ENCODE results near the gene PLPPR4.
"Not testable (repeated sequence)": the region's sequence is repeated elsewhere in the genome, so short reads cannot be mapped to it uniquely, and the experiment has no call there.

Gene PLPPR4

GRCh38 chr1:99266726-99267125 lies 2.4 kb downstream of the PLPPR4 start:
- no peak for DNase-seq (ENCODE audit: extremely low read depth in 1 of 2, low read depth in 1 of 2)

DNA sequence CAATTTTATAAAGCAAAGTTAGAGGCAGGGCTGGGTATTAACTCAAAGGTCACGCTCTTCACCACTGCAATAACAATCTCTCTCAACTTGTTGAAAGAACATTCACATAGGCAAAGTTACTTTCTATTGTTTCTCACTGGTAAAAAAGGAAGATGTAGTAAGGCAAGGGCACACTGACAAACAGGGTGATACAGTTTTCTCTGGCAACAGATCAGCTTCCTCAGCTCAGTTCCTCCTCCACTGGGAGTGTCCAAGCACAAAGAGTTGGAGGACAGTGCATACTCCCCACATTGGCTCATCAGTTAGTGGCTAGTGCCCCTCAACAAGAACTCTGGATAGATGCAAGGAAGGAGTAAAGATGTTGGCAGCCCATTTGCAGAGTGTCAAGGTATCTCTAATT lies 3.7 kb downstream of the PLPPR4 start:
- DNase-seq (ENCODE audit: extremely low read depth in 1 of 2, low read depth in 1 of 2), result no peak

- DNase-seq (ENCODE audit: extremely low read depth in 1 of 2, low read depth in 1 of 2), result no peak
These were observed 5.0 kb downstream of the PLPPR4 start for GRCh38 chr1:99269321-99269720.

DNA sequence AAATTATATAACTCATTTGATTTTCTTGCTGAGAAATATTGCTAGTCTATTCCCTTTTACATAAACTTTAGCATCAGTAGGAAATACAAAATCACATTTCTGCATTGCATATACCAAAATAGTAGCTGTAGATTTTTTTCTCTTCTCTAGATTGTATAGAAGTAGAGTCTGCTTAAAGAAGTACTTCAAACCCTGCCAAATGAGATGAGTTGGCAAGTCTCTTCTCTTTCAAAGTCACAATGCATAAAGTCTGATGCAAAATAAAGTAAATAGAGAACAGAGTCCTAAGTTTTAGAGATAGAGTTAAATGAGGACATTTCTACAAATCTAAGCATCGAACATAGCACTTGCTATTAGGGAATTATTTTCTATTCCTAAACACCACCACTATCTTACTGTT lies 6.4 kb downstream of the PLPPR4 start:
- no peak for DNase-seq (ENCODE audit: extremely low read depth in 1 of 2, low read depth in 1 of 2)

DNA sequence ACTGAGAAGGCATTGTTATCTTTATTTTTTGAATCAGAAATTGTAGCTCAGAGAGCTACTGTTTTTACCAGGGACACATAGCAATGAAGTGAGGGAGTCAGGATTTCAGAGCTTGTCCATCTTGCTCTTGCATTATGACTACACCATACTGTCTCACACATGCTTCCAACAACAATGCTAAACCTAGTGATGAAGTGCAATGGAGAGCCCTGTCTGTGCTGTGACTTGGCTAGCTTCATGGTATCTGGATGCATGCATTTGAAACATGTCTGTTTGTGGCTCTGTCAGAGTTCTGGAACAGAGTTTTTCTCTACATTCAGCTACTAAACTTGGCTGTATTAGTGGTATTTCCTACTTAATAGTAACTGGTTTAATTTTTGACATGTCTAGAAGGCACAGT lies 7.0 kb downstream of the PLPPR4 start:
- no peak for DNase-seq (ENCODE audit: extremely low read depth in 1 of 2, low read depth in 1 of 2)

- no peak for DNase-seq (ENCODE audit: extremely low read depth in 1 of 2, low read depth in 1 of 2)
These were observed 12.8 kb downstream of the PLPPR4 start for GRCh38 chr1:99277066-99277465.

DNA sequence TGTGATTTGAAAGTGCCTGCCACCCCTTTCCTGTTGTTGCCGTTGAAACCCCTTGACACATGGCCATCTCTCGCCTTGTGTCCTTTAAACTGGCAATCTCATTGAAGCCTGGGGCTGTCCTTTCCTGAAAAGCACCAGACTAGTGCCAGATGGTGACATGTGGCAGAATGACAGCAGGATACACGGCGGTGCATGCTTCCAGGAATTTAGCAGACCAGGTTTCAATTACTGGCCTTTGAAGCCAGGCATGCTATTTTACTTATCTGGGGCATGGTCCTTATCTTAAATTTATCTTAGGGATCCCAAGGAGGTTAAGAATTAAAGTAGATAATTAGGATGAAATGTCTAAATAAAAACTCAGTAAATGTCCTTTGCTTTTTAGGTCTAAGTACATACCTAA lies 15.2 kb downstream of the PLPPR4 start:
- DNase-seq (ENCODE audit: extremely low read depth in 1 of 2, low read depth in 1 of 2), result no peak

DNA sequence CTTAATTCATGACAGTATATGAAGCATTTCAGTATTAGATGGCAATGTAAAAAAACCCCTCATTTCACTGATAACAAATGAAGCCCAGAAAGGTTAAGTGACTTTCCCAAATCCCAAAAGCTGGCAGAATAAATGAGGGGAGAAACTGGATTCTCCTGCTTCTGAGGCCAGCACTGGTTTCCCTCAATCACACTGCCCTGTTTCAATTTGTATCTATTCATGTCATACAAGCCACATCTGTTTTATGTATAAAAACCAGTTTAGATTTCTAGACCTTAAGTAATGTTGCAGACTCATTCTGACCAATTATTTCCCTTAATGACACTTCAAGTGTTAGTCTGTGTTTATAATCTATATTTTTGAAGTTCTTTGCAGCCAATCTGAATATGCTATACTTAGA lies 16.8 kb downstream of the PLPPR4 start:
- DNase-seq (ENCODE audit: extremely low read depth in 1 of 2, low read depth in 1 of 2), result no peak

- no peak for DNase-seq (ENCODE audit: extremely low read depth in 1 of 2, low read depth in 1 of 2)
These were observed 18.2 kb downstream of the PLPPR4 start for GRCh38 chr1:99282536-99282935.

DNA sequence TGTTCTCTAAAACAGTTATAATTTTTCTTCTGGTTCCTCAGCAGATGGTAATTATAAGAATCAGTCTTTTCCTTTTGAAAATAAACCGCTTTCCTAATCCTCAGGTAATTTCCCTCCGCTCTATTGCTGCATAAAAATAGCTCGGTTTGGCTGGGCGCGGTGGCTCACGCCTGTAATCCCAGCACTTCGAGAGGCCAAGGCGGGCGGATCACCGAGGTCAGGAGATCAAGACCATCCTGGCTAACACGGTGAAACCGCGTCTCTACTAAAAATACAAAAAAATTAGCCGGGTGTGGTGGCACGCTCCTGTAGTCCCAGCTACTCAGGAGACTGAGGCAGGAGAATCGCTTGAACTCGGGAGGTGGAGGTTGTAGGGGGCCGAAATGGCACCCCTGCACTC lies 19.2 kb downstream of the PLPPR4 start:
- DNase-seq (ENCODE audit: extremely low read depth in 1 of 2, low read depth in 1 of 2), result not testable (repeated sequence)

DNA sequence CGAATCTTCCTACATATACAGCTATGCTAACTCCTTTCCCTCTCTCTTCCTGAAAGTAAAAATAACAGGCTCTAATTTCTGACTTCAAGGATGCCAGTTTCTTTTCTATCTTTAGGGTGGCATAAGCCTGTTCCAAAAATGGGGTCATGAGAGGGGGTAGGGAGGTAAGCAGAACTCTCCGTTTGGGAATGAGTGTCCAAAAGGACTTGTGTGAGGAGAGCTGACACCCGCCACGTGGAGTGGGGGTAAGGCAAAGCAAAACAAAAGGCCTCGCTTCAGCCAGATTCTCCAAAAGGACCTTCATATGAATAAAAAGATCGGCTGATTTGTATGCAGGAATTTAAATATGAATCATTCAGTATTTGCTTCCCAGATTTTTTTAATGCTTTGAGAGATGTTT lies 28.6 kb downstream of the PLPPR4 start:
- no peak for DNase-seq (ENCODE audit: extremely low read depth in 1 of 2, low read depth in 1 of 2)

DNA sequence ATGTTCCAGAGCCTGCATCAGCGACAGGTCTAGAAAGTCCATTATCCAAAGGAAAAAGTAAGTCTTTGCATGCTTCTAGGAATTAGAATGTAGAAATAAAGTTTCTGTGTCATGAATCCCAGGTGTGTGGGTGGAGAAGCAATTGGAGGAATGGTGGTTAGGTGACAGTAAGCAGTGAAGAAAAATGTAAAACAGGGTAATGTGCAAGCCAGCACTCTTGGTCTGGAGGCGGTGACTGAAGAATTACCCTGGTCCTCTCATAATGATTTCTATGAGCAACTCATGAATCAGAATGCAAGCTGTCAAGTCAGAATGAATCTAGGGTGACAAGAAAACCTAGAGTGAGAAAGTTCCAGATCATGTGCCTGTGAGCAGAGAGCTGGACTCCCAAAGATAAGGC lies 33.6 kb downstream of the PLPPR4 start:
- no peak for DNase-seq (ENCODE audit: extremely low read depth in 1 of 2, low read depth in 1 of 2)

- DNase-seq (ENCODE audit: extremely low read depth in 1 of 2, low read depth in 1 of 2), result no peak
These were observed 40.5 kb downstream of the PLPPR4 start for GRCh38 chr1:99304725-99305282.

DNA sequence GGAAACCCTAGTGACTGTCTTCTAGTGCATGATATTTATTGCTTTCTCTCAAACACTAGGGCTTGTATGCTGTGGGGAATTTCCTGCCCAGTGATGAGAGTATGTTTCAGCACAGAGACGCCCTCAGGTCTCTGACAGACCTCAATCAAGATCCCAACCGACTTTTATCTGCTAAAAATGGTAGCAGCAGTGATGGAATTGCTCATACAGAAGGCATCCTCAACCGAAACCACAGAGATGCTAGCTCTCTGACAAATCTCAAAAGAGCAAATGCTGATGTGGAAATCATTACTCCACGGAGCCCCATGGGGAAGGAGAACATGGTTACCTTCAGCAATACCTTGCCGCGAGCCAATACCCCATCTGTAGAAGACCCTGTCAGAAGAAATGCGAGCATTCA lies 41.3 kb downstream of the PLPPR4 start:
- no peak for DNase-seq (ENCODE audit: extremely low read depth in 1 of 2, low read depth in 1 of 2)

GRCh38 chr1:99306056-99306455 lies 41.8 kb downstream of the PLPPR4 start:
- DNase-seq (ENCODE audit: extremely low read depth in 1 of 2, low read depth in 1 of 2), result no peak

DNA sequence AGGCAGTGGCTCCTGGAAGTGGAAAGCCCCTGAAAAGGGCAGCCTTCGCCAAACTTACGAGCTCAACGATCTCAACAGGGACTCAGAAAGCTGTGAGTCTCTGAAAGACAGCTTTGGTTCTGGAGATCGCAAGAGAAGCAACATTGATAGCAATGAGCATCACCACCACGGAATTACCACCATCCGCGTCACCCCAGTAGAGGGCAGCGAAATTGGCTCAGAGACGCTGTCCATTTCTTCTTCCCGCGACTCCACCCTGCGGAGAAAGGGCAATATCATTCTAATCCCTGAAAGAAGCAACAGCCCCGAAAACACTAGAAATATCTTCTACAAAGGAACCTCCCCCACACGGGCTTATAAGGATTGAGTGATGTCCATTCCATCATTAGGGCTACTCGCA lies 42.4 kb downstream of the PLPPR4 start:
- DNase-seq (ENCODE audit: extremely low read depth in 1 of 2, low read depth in 1 of 2), result no peak

DNA sequence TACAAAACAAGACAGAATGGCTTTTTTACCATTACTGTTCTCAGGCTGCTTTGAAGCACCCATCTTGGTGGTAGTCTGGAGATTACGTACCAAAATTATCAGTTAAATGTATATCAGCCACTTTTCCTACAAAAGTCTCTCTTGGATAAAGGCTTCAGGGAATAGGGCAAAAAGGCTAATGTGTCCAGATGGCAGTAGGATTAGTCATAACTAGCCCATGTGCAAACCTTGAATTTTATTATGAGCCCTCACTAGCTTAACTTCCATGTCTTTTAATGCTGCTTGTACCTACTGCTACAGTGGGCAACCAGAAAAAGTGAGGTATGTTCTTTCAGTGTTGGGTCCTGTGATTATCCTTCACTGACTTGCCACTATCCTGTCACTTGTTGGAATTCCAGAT lies 51.0 kb downstream of the PLPPR4 start:
- DNase-seq (ENCODE audit: extremely low read depth in 1 of 2, low read depth in 1 of 2), result no peak

- no peak for DNase-seq (ENCODE audit: extremely low read depth in 1 of 2, low read depth in 1 of 2)
These were observed 62.1 kb downstream of the PLPPR4 start for GRCh38 chr1:99326215-99326949.

- no peak for DNase-seq (ENCODE audit: extremely low read depth in 1 of 2, low read depth in 1 of 2)
These were observed 63.1 kb downstream of the PLPPR4 start for GRCh38 chr1:99327357-99327756.

DNA sequence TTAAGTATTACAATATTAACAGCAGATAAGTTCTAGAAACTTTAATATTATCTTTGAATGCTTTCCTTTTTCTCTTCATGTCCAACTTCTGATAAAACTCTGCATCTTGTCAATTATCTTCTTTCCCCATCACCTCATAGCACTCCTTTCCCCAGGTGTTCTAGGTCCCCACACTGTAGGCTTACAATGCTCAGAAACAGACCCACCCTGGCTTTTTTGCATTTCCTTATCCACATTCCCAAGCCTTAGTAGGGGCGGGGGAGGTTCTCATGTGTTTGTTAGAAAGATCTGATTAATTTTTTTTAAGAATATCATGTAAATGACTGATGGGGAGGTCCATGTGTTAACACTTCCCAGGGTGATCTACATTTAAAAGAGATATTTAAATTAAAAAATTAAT lies 63.9 kb downstream of the PLPPR4 start:
- no peak for DNase-seq (ENCODE audit: extremely low read depth in 1 of 2, low read depth in 1 of 2)

DNA sequence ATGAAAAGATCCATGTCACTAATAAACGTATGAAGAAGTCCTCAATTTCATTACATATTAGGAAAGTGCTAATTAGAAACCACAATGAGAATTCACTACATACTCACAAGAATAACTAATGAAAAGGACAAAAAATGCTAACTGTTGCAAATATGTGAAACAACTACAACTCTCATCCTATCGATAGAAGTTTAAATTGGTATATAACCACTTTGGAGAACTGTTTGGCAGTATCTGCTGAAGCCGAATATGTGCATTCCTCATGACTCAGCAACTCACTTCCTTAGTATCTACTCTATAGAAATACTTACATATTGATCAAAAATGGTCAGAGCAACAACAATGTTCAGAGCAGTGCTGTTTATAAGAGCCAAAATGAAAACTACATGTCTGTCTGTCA lies 66.8 kb downstream of the PLPPR4 start:
- DNase-seq (ENCODE audit: extremely low read depth in 1 of 2, low read depth in 1 of 2), result no peak

GRCh38 chr1:99331636-99332035 lies 67.3 kb downstream of the PLPPR4 start:
- DNase-seq (ENCODE audit: extremely low read depth in 1 of 2, low read depth in 1 of 2), result no peak

GRCh38 chr1:99332561-99332960 lies 68.3 kb downstream of the PLPPR4 start:
- no peak for DNase-seq (ENCODE audit: extremely low read depth in 1 of 2, low read depth in 1 of 2)

Data from stimulated activated CD8-positive, alpha-beta memory T cell treated with anti-CD3 and anti-CD28 coated beads, Interleukin-7, amount 100 ng/mL, for 48 hours (primary cell).